MG63 (cell line): ENCODE results near the gene RUFY4. TPM values are rescaled to one million over a fixed set of nuclear protein-coding genes. Genes with fewer than 3 reads are reported as not detected.
"Not testable (repeated sequence)": the region's sequence is repeated elsewhere in the genome, so short reads cannot be mapped to it uniquely, and the experiment has no call there.

Source experiments
- DNase-seq: peaks from one replicate; pipeline ENCODE4 v3.0.0-alpha.2; 2020
- H3K27me3 ChIP-seq: fragments of 250-450 bp; sonication (Bioruptor Pico); 2 replicates; pipeline ENCODE4 v1.5.1; 2020; ENCODE audit warnings: mild to moderate bottlenecking, moderate library complexity
- H3K36me3 ChIP-seq: fragments of 250-450 bp; sonication (Bioruptor Pico); 2 replicates; pipeline ENCODE4 v1.5.1; 2020; ENCODE audit warnings: mild to moderate bottlenecking, moderate library complexity
- H3K4me3 ChIP-seq: fragments of 250-450 bp; sonication (Bioruptor Pico); 2 replicates; pipeline ENCODE4 v1.5.1; 2020; ENCODE audit warnings: mild to moderate bottlenecking, moderate library complexity
- H3K9me3 ChIP-seq: fragments of 250-450 bp; sonication (Bioruptor Pico); 2 replicates; pipeline ENCODE4 v1.5.1; 2020; ENCODE audit warnings: mild to moderate bottlenecking, moderate library complexity
- total RNA-seq: library from RNA; depleted of rRNA; stranded (reverse); fragments of >200 nt; shearing (Covaris generic); gene quantifications from 2 replicates; pipeline ENCODE4 v1.2.3, GENCODE V29; 2014; ENCODE audit warnings: low replicate concordance

RUFY4 gene
- total RNA-seq, 1 experiment from 2014 or later: not detected

GRCh38 chr2:218043701-218044109, 25.3 kb upstream of the RUFY4 start:
- H3K4me3 ChIP-seq: no peak overlapping the region
- no peaks in the 10 kb centered on the region for H3K36me3 ChIP-seq
- DNase-seq: no peak
- no peaks in the 10 kb centered on the region for H3K9me3 ChIP-seq
- peaks cover 18% of the 10 kb centered on the region for H3K27me3 ChIP-seq

- H3K9me3 ChIP-seq, DNase-seq, H3K4me3 ChIP-seq, H3K36me3 ChIP-seq: not testable (repeated sequence)
- H3K27me3 ChIP-seq: peaks cover 15% of the 10 kb centered on the region
Observed at GRCh38 chr2:218044599-218044998, 24.5 kb upstream of the RUFY4 start.

GRCh38 chr2:218046238-218046637, 22.8 kb upstream of the RUFY4 start:
- Histone ChIP-seq H3K27me3 (peaks cover 15% of the 10 kb centered on the region), H3K9me3 (no peaks in the 10 kb centered on the region), H3K4me3 (no peak overlapping the region), H3K36me3 (no peaks in the 10 kb centered on the region)
- no peak for DNase-seq

- H3K27me3 ChIP-seq: peaks cover 6% of the 10 kb centered on the region; the same call in 1 of the 2 replicates
- H3K4me3 ChIP-seq: no peak overlapping the region
- no peak for DNase-seq
- no peaks in the 10 kb centered on the region for H3K36me3 ChIP-seq
- H3K9me3 ChIP-seq: no peaks in the 10 kb centered on the region
Observed at GRCh38 chr2:218047536-218048225, 21.4 kb upstream of the RUFY4 start.

- H3K4me3 ChIP-seq: no peak overlapping the region
- DNase-seq: no peak
- H3K36me3 ChIP-seq: no peaks in the 10 kb centered on the region
- H3K27me3 ChIP-seq: peaks cover 6% of the 10 kb centered on the region; the same call in 1 of the 2 replicates
- H3K9me3 ChIP-seq: no peaks in the 10 kb centered on the region
Observed at GRCh38 chr2:218051903-218052302, 17.1 kb upstream of the RUFY4 start.

DNA sequence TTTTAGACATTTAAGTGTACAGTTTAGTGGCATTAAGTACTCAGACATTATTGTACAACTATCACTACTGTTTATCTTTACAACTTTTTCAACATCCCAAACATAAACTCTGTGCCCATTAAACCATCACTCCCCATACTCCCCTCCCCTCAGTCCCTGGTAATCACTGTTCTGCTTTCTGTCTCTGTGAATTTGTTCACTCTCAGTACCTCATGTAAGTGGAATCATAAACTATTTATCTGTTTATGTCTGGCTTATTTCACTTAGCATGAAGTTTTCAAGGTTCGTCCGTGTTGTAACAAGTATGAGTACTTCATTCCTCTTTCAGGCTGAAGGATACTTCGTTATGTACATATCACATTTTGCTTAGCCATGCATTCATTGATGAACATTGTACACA, 9.8 kb upstream of the RUFY4 start:
- H3K4me3 ChIP-seq: no peak overlapping the region
- no peak for DNase-seq
- no peaks in the 10 kb centered on the region for H3K9me3 ChIP-seq
- no peaks in the 10 kb centered on the region for H3K36me3 ChIP-seq
- peaks cover 16% of the 10 kb centered on the region for H3K27me3 ChIP-seq

DNA sequence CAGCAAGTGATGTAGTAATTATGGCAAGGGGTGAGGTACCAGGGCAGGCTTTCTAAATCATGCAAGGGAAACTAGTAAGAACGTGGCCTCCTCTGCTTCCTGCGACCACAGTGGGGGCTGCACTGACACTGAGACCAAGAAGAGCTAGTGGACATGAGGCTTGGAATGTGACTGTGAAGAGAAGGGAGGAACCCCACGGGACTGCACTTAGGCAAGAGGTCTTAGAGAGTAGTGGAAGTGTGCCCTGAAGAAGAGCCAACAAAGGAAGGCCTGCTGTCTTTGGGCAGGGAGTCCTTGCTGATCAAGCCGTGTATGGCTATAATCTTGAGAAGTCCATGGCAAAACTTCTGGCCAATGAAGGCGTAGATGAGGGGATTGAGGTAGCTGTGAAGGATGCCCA, 8.9 kb upstream of the RUFY4 start:
- Histone ChIP-seq H3K36me3 (no peaks in the 10 kb centered on the region), H3K9me3 (no peaks in the 10 kb centered on the region), H3K4me3 (no peak overlapping the region), H3K27me3 (peaks cover 16% of the 10 kb centered on the region)
- no peak for DNase-seq

DNA sequence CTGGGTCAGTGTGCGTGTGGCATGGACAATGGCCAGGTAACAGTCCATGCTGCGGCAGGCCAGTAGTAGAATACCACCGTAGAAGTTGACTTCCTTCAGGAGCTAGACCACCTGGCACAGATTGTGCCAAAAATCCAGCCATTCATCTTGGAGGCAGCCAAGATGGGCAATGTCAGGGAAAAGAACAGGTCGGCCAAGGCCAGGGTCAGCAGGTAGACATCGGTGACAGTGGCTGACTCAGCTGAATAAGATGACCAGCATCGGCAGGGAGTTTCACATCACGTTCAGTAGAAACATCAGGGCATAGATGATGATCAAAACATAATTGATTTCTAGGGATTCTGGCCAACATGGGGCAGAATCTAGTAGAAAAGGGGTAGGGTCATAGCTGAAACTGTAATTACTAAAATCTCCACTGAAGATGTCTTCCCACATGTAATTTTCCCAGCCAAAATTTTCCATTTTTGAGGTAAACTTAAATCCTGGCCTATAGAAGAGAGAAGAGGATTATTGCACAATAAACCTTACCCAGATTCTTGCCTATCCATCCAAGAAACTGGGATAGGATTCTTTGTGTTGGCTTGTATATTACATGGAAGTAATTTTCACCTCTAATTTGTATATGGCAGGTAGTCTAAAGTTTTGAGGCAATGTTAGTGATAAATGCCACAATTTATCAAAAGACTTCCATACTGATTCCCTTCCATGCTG, 7.9 kb upstream of the RUFY4 start:
- DNase-seq: no peak
- Histone ChIP-seq H3K4me3 (no peak overlapping the region), H3K9me3 (no peaks in the 10 kb centered on the region), H3K27me3 (peaks cover 16% of the 10 kb centered on the region), H3K36me3 (no peaks in the 10 kb centered on the region)

DNA sequence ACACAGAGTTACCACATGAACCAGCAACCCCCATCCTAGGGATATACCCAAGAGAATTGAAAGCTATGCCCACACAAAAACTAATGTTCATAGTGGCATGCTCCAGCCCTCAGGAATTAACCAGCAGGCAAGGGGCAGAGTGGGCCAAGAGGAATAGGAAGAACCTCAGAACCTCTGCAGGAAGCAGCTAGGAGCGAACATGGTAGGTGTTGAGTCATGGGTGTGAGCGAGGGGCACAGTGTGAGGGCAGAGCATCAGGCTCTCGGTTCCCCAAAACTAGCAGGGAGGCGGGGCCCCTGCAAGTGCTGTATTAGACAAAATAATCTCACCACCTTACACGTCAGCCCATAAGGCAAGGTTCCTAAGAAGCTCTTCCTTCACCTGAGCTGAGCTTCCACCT, 5.6 kb upstream of the RUFY4 start:
- peaks cover 6% of the 10 kb centered on the region for H3K27me3 ChIP-seq

GRCh38 chr2:218063896-218064295, 5.2 kb upstream of the RUFY4 start:
- DNase-seq: no peak
- Histone ChIP-seq H3K27me3 (peaks cover 1% of the 10 kb centered on the region), H3K9me3 (no peaks in the 10 kb centered on the region), H3K4me3 (no peak overlapping the region), H3K36me3 (no peaks in the 10 kb centered on the region)

More for the DNA sequence above, 5.6 kb upstream of the RUFY4 start:
- Histone ChIP-seq H3K9me3 (no peaks in the 10 kb centered on the region), H3K36me3 (no peaks in the 10 kb centered on the region), H3K4me3 (no peak overlapping the region)
- no peak for DNase-seq

DNA sequence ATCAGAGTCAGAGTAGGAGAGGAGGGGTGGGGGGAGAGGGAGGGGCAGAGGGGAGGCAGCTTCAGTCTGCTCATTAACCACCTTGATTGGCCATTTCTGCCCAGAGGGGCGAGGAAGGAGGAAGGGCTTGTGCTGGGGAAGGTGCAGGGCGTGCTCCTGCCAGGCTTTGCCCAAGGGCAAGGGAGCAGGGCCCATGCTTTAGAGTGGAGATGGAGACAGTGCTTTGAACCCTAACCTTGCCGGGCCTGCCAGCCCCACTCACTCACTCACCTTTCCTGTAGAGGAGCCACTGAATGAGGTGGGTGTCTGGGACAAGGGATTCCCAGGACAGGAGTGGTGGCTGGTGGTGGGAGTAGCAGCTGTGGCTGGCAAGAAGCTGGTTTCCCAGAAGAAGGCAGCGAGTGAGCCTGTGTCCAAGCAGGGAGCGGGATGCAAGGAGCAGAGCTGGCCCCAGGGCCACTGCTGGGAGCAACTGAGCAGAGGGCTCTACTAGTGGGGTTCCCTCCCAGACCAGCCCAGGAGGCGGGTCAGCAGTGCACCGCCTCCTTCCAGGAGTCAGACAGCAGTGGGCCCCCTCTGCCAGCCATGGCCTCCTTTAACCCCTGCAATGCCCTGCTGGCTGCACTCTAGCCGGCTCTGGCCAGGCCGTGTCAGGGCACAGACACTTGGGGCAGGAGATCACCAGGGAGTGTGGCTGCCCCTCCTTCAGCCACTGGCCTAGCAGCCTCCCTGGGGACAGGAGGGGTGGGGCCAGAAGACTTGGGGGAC, 3.6 kb upstream of the RUFY4 start:
- Histone ChIP-seq H3K27me3 (no peaks in the 10 kb centered on the region; the same call in 1 of the 2 replicates), H3K4me3 (no peak overlapping the region), H3K36me3 (no peaks in the 10 kb centered on the region), H3K9me3 (no peaks in the 10 kb centered on the region)
- DNase-seq: no peak

DNA sequence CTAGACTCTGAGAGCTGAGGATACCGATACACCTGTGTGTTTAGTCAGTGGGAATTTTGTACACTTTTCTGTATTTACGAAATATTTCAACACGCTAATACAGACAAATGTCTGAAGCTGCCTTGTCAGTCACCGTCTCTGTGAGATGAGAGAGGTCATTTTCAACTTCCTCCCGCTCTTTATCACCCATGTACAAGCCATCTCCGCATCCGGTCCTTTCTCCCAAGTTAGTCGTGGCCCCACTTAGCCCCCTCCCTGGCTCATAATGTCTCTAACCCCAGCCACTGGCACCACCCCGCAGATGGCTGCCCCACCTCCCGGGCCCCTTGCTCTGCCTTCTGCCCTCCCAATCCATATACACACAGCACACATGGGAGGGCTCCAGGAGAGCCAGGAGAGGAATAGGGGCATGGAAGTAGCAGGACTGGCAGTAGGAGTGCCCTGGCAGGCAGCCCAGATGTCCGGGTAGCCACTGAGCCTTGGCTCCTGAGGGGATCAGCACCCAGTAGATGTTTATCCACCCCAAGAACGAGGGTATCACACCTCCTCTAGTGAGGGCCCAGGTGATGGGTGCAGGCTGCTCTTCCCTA, 2.0 kb upstream of the RUFY4 start:
- Histone ChIP-seq H3K36me3 (no peaks in the 10 kb centered on the region), H3K27me3 (no peaks in the 10 kb centered on the region), H3K9me3 (no peaks in the 10 kb centered on the region), H3K4me3 (no peak overlapping the region)
- no peak for DNase-seq

- no peaks in the 10 kb centered on the region for H3K9me3 ChIP-seq
- no peaks in the 10 kb centered on the region for H3K27me3 ChIP-seq
- H3K36me3 ChIP-seq: no peaks in the 10 kb centered on the region
- no peak overlapping the region for H3K4me3 ChIP-seq
- no peak for DNase-seq
Observed at GRCh38 chr2:218067523-218067922, 1.5 kb upstream of the RUFY4 start.

GRCh38 chr2:218069606-218070300, 700 bp downstream of the RUFY4 start:
- Histone ChIP-seq H3K4me3 (no peak overlapping the region), H3K36me3 (no peaks in the 10 kb centered on the region), H3K9me3 (no peaks in the 10 kb centered on the region), H3K27me3 (no peaks in the 10 kb centered on the region)
- DNase-seq: no peak

DNA sequence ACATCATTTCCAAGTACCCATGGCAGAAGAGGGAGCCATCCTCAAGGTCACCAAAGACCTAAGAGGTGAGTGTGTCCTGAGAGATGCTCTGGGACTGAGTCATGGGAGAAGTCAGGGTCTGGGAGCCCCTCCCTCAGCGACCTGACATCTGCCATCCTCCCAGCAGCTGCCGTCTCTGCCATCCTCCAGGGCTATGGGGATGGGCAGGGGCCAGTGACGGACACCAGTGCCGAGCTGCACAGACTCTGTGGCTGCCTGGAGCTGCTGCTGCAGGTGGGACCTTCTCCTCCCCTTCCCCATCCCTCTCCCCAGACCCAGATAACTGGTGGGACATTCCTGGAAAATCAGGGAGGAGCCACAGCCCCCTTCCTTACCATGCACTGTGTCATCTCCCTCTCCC, 1.5 kb downstream of the RUFY4 start:
- Histone ChIP-seq H3K4me3 (no peak overlapping the region), H3K36me3 (no peaks in the 10 kb centered on the region), H3K27me3 (no peaks in the 10 kb centered on the region), H3K9me3 (no peaks in the 10 kb centered on the region)
- no peak for DNase-seq

DNA sequence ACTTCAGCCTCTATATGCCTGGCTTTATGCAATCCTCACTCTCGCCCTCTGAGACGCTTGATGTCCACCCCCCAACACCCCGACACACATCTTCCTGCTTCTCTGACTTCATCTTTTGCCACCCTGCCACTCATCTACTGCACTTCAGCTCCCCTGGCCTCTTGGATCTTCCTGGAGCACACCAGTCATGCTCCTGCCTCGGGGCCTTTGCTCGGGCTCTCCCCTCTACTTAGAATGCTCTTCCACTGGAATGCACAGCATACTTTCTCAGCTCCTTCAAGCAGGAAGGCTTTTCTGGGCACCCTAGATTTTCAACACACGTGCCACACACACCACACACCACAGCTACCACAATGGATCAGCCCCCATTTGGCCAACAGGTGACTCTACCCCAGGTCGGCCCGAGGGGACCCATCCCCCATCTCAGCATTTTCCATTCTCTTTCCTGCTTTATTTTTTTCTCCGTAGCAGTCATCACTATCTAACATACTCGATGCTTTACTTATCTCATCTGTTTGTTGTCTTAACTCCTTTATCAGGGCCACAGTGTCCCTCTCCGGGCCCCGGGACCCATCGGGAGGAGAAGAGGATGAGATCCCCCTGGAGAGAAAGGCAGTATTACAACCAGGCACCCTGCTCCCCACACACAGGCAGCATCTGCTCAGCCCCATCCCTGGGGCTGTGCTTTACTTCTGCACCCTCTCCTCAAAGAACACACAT, 2.3 kb downstream of the RUFY4 start:
- DNase-seq: no peak
- Histone ChIP-seq H3K9me3 (no peaks in the 10 kb centered on the region), H3K36me3 (no peaks in the 10 kb centered on the region), H3K4me3 (no peak overlapping the region), H3K27me3 (no peaks in the 10 kb centered on the region)
